ENCODE results near the gene GNAZ.

Gene GNAZ

GRCh38 chr22:23117891-23118646 lies 47.8 kb downstream of the GNAZ start:
- no peak for DNase-seq (ENCODE audit: low spot score)

GRCh38 chr22:23118647-23119493 lies 48.6 kb downstream of the GNAZ start:
- no peak for DNase-seq (ENCODE audit: low spot score)

More at GRCh38 chr22:23117891-23118646, 47.8 kb downstream of the GNAZ start:
- no peak for FAIRE-seq

GRCh38 chr22:23119494-23120414 lies 49.4 kb downstream of the GNAZ start:
- no peak for FAIRE-seq

More at GRCh38 chr22:23118647-23119493, 48.6 kb downstream of the GNAZ start:
- no peak for FAIRE-seq

GRCh38 chr22:23120415-23120899 lies 50.1 kb downstream of the GNAZ start:
- DNase-seq (ENCODE audit: low spot score) (no peak), FAIRE-seq (no peak)

More at GRCh38 chr22:23119494-23120414, 49.4 kb downstream of the GNAZ start:
- no peak for DNase-seq (ENCODE audit: low spot score)

- DNase-seq (ENCODE audit: low spot score) = no peak
- no peak for FAIRE-seq
Observed at GRCh38 chr22:23121000-23121421, 50.7 kb downstream of the GNAZ start.

GRCh38 chr22:23121424-23121823 lies 51.1 kb downstream of the GNAZ start:
- DNase-seq (ENCODE audit: low spot score) (no peak), FAIRE-seq (no peak)

- FAIRE-seq = no peak
- no peak for DNase-seq (ENCODE audit: low spot score)
Observed at GRCh38 chr22:23122216-23122957, 52.1 kb downstream of the GNAZ start.

- no peak for DNase-seq (ENCODE audit: low spot score)
- FAIRE-seq = no peak
Observed at GRCh38 chr22:23122992-23123803, 52.9 kb downstream of the GNAZ start.

- no peak for DNase-seq (ENCODE audit: low spot score)
- FAIRE-seq = no peak
Observed at GRCh38 chr22:23123804-23124254, 53.5 kb downstream of the GNAZ start.

GRCh38 chr22:23124611-23125511 lies 54.5 kb downstream of the GNAZ start:
- FAIRE-seq (no peak), DNase-seq (ENCODE audit: low spot score) (no peak)

GRCh38 chr22:23125512-23126103 lies 55.3 kb downstream of the GNAZ start:
- FAIRE-seq (no peak), DNase-seq (ENCODE audit: low spot score) (no peak)

GRCh38 chr22:23126165-23127054 lies 56.1 kb downstream of the GNAZ start:
- FAIRE-seq = no peak
- no peak for DNase-seq (ENCODE audit: low spot score)

- FAIRE-seq (no peak), DNase-seq (ENCODE audit: low spot score) (no peak)
Observed at GRCh38 chr22:23127055-23127756, 56.9 kb downstream of the GNAZ start.

GRCh38 chr22:23127788-23128187 lies 57.5 kb downstream of the GNAZ start:
- DNase-seq (ENCODE audit: low spot score) (no peak), FAIRE-seq (no peak)

GRCh38 chr22:23128269-23129108 lies 58.2 kb downstream of the GNAZ start:
- DNase-seq (ENCODE audit: low spot score) = no peak
- no peak for FAIRE-seq
